ENCODE data around the gene KCTD21.
"Not testable (repeated sequence)": the region's sequence is repeated elsewhere in the genome, so short reads cannot be mapped to it uniquely, and the experiment has no call there.

KCTD21 gene

GRCh38 chr11:78177216-78177615 is 11.2 kb downstream of the KCTD21 start:
- DNase-seq (ENCODE audit: low read depth), result no peak
- no peak for TF ChIP-seq CTCF (IDR thresholded peaks at IDR 0.05; ENCODE audit: control insufficient read depth, insufficient read depth, low read depth, low read length, missing control alignments)
- H3K4me3 ChIP-seq (ENCODE audit: control insufficient read depth, low read depth, low read length), result no peak overlapping the region

GRCh38 chr11:78176605-78177141 is 11.8 kb downstream of the KCTD21 start:
- no peak for TF ChIP-seq CTCF (IDR thresholded peaks at IDR 0.05; ENCODE audit: control insufficient read depth, insufficient read depth, low read depth, low read length, missing control alignments)
- DNase-seq (ENCODE audit: low read depth), result no peak
- H3K4me3 ChIP-seq (ENCODE audit: control insufficient read depth, low read depth, low read length), result no peak overlapping the region

- not testable (repeated sequence) for H3K4me3 ChIP-seq (ENCODE audit: control insufficient read depth, low read depth, low read length); DNase-seq (ENCODE audit: low read depth)
Observed at GRCh38 chr11:78175862-78176261, 12.6 kb downstream of the KCTD21 start.

- no peak for TF ChIP-seq CTCF (IDR thresholded peaks at IDR 0.05; ENCODE audit: control insufficient read depth, insufficient read depth, low read depth, low read length, missing control alignments)
- DNase-seq (ENCODE audit: low read depth), result no peak
- H3K4me3 ChIP-seq (ENCODE audit: control insufficient read depth, low read depth, low read length), result no peak overlapping the region
Observed at GRCh38 chr11:78171951-78172350, 16.5 kb downstream of the KCTD21 start.

- no peak for TF ChIP-seq CTCF (IDR thresholded peaks at IDR 0.05; ENCODE audit: control insufficient read depth, insufficient read depth, low read depth, low read length, missing control alignments)
- no peak for DNase-seq (ENCODE audit: low read depth)
- no peak overlapping the region for H3K4me3 ChIP-seq (ENCODE audit: control insufficient read depth, low read depth, low read length)
Observed at GRCh38 chr11:78170874-78171549, 17.4 kb downstream of the KCTD21 start.

- no peak overlapping the region for H3K4me3 ChIP-seq (ENCODE audit: control insufficient read depth, low read depth, low read length)
- DNase-seq (ENCODE audit: low read depth), result no peak
- TF ChIP-seq CTCF (IDR thresholded peaks at IDR 0.05; ENCODE audit: control insufficient read depth, insufficient read depth, low read depth, low read length, missing control alignments), result no peak
Observed at GRCh38 chr11:78170413-78170812, 18.0 kb downstream of the KCTD21 start.

GRCh38 chr11:78168539-78169477 is 19.6 kb downstream of the KCTD21 start:
- no peak overlapping the region for H3K4me3 ChIP-seq (ENCODE audit: control insufficient read depth, low read depth, low read length)
- no peak for TF ChIP-seq CTCF (IDR thresholded peaks at IDR 0.05; ENCODE audit: control insufficient read depth, insufficient read depth, low read depth, low read length, missing control alignments)
- peak; percentile 42 for DNase-seq (ENCODE audit: low read depth)

Data from AG09309 (cell line).